ENCODE results near the gene RFFL. TPM values are rescaled to one million over a fixed set of nuclear protein-coding genes. Genes with fewer than 3 reads are reported as not detected.

The RFFL gene
- total RNA-seq, 6 experiments from 2014 or later: 12.0 to 18.5 (median 13.6) TPM

- Mint-ChIP-seq H3K9me3 (no peaks in the 10 kb centered on the region), H3K4me1 (ENCODE audit: low read depth) (peaks cover 31% of the 10 kb centered on the region), H3K27ac (peak overlapping the region; percentile 99), H3K27me3 (ENCODE audit: insufficient read depth) (no peaks in the 10 kb centered on the region; the same call in 1 of the 2 replicates), H3K36me3 (ENCODE audit: low read depth) (peaks cover 26% of the 10 kb centered on the region), H3K4me3 (peak overlapping the region; percentile 81)
- TF ChIP-seq, protein P1, sequence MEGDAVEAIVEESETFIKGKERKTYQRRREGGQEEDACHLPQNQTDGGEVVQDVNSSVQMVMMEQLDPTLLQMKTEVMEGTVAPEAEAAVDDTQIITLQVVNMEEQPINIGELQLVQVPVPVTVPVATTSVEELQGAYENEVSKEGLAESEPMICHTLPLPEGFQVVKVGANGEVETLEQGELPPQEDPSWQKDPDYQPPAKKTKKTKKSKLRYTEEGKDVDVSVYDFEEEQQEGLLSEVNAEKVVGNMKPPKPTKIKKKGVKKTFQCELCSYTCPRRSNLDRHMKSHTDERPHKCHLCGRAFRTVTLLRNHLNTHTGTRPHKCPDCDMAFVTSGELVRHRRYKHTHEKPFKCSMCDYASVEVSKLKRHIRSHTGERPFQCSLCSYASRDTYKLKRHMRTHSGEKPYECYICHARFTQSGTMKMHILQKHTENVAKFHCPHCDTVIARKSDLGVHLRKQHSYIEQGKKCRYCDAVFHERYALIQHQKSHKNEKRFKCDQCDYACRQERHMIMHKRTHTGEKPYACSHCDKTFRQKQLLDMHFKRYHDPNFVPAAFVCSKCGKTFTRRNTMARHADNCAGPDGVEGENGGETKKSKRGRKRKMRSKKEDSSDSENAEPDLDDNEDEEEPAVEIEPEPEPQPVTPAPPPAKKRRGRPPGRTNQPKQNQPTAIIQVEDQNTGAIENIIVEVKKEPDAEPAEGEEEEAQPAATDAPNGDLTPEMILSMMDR (IDR thresholded peaks at IDR 0.05): no peak
- no peak for DNase-seq
Observed at GRCh38 chr17:35062308-35062707, 1.2 kb downstream of the RFFL start.

- TF ChIP-seq, protein P1 (IDR thresholded peaks at IDR 0.05): no peak
- H3K36me3 Mint-ChIP-seq (ENCODE audit: low read depth): peaks cover 22% of the 10 kb centered on the region
- H3K27ac Mint-ChIP-seq: no peak overlapping the region
- no peak overlapping the region for H3K4me3 Mint-ChIP-seq
- peaks cover 2% of the 10 kb centered on the region for H3K27me3 Mint-ChIP-seq (ENCODE audit: insufficient read depth)
- no peaks in the 10 kb centered on the region for H3K9me3 Mint-ChIP-seq
- H3K4me1 Mint-ChIP-seq (ENCODE audit: low read depth): peaks cover 18% of the 10 kb centered on the region
- DNase-seq: no peak
Observed at GRCh38 chr17:35057332-35057915, 6.1 kb downstream of the RFFL start.

DNA sequence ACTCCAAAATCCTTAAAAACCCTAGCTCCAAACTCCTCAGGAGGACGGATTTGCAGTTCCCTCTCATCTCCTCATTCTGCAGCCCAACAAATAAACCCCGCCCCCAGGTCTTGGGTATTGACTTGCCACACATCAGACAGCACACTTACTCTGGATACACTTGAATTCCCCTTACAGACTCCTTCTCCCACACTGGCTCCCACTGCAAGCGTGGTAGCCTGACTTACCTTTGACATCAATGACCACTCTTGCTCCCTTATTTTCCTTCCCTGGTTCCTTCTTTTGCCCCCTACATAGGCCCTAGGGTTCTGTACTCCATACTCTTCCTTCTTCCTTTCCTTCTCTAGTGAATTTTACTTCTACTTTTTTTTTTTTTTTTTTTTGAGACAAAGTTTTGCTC, 7.5 kb downstream of the RFFL start:
- Mint-ChIP-seq H3K36me3 (ENCODE audit: low read depth) (peaks cover 19% of the 10 kb centered on the region), H3K27ac (no peak overlapping the region), H3K4me1 (ENCODE audit: low read depth) (peaks cover 30% of the 10 kb centered on the region), H3K27me3 (ENCODE audit: insufficient read depth) (peaks cover 2% of the 10 kb centered on the region), H3K4me3 (no peak overlapping the region), H3K9me3 (no peaks in the 10 kb centered on the region)
- no peak for DNase-seq
- TF ChIP-seq, protein P1 (IDR thresholded peaks at IDR 0.05): no peak

DNA sequence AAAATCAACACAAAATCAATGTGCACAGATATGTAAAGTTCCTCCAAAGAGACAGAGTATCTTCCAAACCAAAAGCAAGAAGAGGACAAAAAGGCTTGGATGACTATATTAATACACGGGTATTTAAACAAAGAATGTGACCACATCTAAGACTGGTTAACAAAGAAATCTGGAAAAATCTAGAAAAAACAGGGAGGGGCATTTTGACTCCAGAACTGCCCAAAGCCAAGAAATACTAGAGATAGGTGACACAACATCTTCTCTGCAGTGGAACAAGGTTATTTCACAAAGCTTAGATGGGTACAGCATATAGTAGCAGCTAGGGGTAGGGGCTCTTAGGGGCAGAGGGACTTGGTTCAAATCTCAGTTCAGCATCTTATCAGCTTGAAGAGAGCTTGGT, 10.3 kb downstream of the RFFL start:
- Mint-ChIP-seq H3K4me3 (no peak overlapping the region), H3K27ac (no peak overlapping the region; the same call in 1 of the 2 replicates), H3K4me1 (ENCODE audit: low read depth) (peaks cover 30% of the 10 kb centered on the region), H3K36me3 (ENCODE audit: low read depth) (no peaks in the 10 kb centered on the region), H3K9me3 (no peaks in the 10 kb centered on the region), H3K27me3 (ENCODE audit: insufficient read depth) (peaks cover 2% of the 10 kb centered on the region)
- DNase-seq: no peak
- TF ChIP-seq, protein P1 (IDR thresholded peaks at IDR 0.05): no peak

DNA sequence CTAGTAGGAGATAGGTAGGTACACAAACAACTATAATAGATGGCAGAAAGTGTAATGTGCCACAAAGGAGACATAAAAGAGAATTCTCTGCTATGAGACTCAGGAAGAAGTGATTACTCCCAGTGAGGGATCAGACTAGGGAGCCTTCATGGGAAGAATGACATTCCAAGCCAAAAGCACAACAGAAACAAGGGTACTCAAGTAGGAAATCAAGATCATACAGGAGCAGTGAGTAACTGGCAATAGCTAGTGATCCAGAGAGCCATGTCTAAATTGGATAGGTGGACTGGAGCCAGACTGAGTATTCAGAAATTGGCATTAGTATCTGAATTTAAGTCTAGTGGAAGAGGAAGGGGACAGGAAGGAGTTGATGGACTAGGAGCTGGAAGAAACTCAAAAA, 10.7 kb downstream of the RFFL start:
- Mint-ChIP-seq H3K27me3 (ENCODE audit: insufficient read depth) (peaks cover 2% of the 10 kb centered on the region), H3K4me3 (no peak overlapping the region; the same call in 1 of the 2 replicates), H3K9me3 (no peaks in the 10 kb centered on the region), H3K36me3 (ENCODE audit: low read depth) (no peaks in the 10 kb centered on the region), H3K4me1 (ENCODE audit: low read depth) (peaks cover 30% of the 10 kb centered on the region), H3K27ac (peak overlapping the region; percentile 65)
- no peak for DNase-seq
- TF ChIP-seq, protein P1 (IDR thresholded peaks at IDR 0.05): no peak

Measured in HFFc6 (cell line).